Activated naive CD8-positive, alpha-beta T cell (primary cell): ENCODE data around the gene DGKA.

Experiments
- H3K27ac Mint-ChIP-seq: one replicate; pipeline ENCODE4 v1.8.0; 2021; ENCODE audit warnings: mixed read lengths
- H3K27me3 Mint-ChIP-seq: one replicate; pipeline ENCODE4 v1.8.0; 2021; ENCODE audit warnings: mixed read lengths
- H3K36me3 Mint-ChIP-seq: one replicate; pipeline ENCODE4 v1.8.0; 2021; ENCODE audit warnings: mixed read lengths
- H3K4me1 Mint-ChIP-seq: one replicate; pipeline ENCODE4 v1.8.0; 2021; ENCODE audit warnings: low read depth, mixed read lengths
- H3K4me3 Mint-ChIP-seq: one replicate; pipeline ENCODE4 v1.8.0; 2021; ENCODE audit warnings: mild to moderate bottlenecking, mixed read lengths
- H3K9me3 Mint-ChIP-seq: one replicate; pipeline ENCODE4 v1.8.0; 2021; ENCODE audit warnings: low read depth, mixed read lengths

DGKA gene

DNA sequence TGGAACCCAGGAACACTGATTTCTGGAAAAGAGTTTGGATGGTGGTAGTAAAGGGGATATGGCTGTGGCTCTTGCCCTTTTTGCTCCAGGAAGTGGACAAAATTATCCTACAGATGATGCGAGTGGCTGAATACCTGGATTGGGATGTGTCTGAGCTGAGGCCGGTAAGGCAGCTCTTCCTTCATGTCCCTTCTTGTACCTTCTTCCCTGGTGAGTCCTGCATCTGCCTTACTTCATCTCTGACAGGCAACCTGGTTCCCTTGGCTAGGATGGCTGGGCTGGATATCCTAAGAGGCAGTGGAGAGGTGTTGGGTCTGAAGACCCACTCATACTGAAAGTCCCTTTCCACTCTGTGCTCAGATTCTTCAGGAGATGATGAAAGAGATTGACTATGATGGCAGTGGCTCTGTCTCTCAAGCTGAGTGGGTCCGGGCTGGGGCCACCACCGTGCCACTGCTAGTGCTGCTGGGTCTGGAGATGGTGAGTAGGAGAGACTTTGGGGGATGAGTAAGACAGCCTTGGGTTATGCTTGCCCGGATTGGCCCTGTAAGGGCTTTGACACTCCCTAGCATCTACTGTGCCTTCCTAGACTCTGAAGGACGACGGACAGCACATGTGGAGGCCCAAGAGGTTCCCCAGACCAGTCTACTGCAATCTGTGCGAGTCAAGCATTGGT, 8.0 kb downstream of the DGKA start:
- Mint-ChIP-seq H3K4me3 (peak overlapping the region; percentile 54), H3K27ac (peak overlapping the region; percentile 89), H3K36me3 (peaks cover 13% of the 10 kb centered on the region), H3K27me3 (no peaks in the 10 kb centered on the region), H3K4me1 (peaks cover 85% of the 10 kb centered on the region), H3K9me3 (no peaks in the 10 kb centered on the region)

DNA sequence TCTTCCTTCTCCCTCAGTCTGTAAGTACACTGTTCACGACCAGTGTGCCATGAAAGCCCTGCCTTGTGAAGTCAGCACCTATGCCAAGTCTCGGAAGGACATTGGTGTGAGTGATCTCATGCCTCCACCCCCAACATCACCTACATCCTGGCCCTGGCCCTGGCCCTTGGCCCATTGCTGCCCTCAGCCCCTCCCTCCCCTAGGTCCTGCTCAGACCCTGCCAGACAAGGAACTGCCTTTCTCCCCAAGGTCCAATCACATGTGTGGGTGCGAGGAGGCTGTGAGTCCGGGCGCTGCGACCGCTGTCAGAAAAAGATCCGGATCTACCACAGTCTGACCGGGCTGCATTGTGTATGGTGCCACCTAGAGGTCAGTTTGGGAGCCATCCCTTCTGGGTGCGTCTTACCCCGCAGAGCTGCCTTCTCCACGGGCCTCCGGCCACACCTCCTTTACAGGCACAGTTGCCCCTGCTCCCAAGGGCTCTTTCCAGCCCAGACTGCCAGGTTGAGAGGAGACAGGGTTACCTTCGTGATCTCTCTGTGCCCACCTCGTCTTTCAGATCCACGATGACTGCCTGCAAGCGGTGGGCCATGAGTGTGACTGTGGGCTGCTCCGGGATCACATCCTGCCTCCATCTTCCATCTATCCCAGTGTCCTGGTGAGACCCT, 9.2 kb downstream of the DGKA start:
- Mint-ChIP-seq H3K27me3 (no peaks in the 10 kb centered on the region), H3K27ac (peak overlapping the region; percentile 89), H3K4me3 (peak overlapping the region; percentile 60), H3K4me1 (peaks cover 79% of the 10 kb centered on the region), H3K9me3 (no peaks in the 10 kb centered on the region), H3K36me3 (peaks cover 13% of the 10 kb centered on the region)

DNA sequence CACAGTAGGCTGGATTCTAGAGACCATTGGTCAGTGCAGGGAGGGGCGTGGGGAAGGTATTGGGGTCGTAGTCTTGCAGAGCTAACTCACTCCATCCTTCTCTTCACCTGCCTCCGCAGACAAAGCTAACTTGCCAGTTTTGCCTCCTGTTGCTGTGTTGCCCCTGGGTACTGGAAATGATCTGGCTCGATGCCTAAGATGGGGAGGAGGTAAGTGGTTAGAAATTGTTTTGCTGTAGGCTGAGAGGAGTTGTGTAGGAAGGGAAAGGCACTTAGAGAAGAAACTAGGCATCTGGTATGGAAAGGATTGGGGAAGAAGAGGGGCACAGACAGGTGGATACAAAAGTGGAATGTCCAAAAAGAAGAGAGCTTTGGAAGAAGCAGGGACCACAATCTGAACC, 11.1 kb downstream of the DGKA start:
- H3K4me1 Mint-ChIP-seq, result peaks cover 75% of the 10 kb centered on the region
- peak overlapping the region; percentile 84 for H3K27ac Mint-ChIP-seq
- no peaks in the 10 kb centered on the region for H3K27me3 Mint-ChIP-seq
- H3K4me3 Mint-ChIP-seq, result no peak overlapping the region
- peaks cover 14% of the 10 kb centered on the region for H3K36me3 Mint-ChIP-seq
- H3K9me3 Mint-ChIP-seq, result no peaks in the 10 kb centered on the region

DNA sequence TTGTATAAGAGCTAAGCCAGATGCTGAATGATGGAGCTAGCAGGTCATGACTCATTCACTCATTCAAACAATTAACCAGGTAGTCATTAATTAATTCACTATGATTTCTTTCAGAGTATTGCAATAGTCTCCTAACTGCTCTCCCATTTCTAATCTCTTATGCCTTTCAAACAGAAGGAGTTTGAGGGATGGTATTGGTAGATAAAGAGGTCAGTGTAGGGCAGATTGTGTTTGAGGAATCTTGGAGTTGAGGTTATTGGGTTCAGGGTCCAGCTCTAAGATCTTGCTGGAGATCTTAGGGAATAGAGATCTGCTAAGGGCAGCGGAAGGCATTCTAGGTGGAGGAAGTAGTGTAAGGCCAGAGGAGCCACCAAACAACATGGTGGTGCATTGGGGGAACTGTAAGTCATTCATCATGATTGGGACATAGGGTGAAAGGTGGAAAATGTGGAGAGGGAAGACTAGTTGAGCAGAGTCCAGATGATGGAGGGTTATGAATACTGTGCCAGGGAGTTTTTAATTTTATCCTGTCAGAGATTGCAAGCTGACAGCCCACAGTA, 11.7 kb downstream of the DGKA start:
- Mint-ChIP-seq H3K36me3 (peaks cover 17% of the 10 kb centered on the region), H3K9me3 (no peaks in the 10 kb centered on the region), H3K27me3 (no peaks in the 10 kb centered on the region), H3K4me3 (no peak overlapping the region), H3K4me1 (peaks cover 74% of the 10 kb centered on the region), H3K27ac (peak overlapping the region; percentile 84)

DNA sequence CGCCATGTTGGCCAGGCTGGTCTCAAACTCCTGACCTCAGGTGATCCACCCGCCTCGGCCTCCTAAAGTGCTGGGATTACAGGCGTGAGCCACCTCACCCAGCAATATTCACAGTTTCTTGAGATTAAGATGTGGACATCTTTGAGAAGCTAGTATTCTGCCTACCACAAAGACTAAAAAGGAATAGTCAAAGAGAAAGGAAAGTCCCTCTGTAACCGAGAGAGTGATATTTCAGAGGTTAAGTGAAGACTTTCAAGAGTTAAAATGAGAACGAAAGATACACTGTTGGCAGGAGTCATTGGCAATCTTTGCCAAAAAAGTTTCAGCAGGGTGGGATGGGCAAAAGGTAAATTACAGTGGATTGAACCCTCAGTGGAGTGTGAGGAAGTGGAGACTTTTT, 15.6 kb downstream of the DGKA start:
- Mint-ChIP-seq H3K4me1 (peaks cover 49% of the 10 kb centered on the region), H3K36me3 (peaks cover 14% of the 10 kb centered on the region), H3K27me3 (no peaks in the 10 kb centered on the region), H3K4me3 (no peak overlapping the region), H3K27ac (peak overlapping the region; percentile 91), H3K9me3 (no peaks in the 10 kb centered on the region)

DNA sequence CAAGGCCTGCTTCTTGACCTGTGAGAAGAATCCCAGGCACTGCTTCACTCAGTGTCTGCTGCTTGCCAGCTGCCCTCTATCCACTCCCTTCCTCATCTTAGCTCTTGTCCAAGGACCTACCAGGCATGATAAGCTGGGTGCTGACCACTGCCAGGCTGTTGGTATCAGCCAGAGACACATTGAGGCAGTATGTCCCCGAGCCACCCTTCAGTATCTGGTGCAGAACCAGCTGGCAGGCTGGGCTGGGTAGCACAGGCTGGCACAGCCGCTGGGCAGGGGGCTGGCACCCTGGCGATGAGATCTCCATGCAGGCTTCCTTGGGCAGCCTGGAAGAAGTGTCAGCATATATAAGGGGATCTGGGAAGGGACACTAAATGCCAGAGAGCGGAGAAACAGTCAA, 24.4 kb downstream of the DGKA start:
- peak overlapping the region; percentile 64 for H3K27ac Mint-ChIP-seq
- H3K27me3 Mint-ChIP-seq, result no peaks in the 10 kb centered on the region
- H3K4me3 Mint-ChIP-seq, result no peak overlapping the region
- no peaks in the 10 kb centered on the region for H3K36me3 Mint-ChIP-seq
- H3K4me1 Mint-ChIP-seq, result peaks cover 18% of the 10 kb centered on the region
- no peaks in the 10 kb centered on the region for H3K9me3 Mint-ChIP-seq

DNA sequence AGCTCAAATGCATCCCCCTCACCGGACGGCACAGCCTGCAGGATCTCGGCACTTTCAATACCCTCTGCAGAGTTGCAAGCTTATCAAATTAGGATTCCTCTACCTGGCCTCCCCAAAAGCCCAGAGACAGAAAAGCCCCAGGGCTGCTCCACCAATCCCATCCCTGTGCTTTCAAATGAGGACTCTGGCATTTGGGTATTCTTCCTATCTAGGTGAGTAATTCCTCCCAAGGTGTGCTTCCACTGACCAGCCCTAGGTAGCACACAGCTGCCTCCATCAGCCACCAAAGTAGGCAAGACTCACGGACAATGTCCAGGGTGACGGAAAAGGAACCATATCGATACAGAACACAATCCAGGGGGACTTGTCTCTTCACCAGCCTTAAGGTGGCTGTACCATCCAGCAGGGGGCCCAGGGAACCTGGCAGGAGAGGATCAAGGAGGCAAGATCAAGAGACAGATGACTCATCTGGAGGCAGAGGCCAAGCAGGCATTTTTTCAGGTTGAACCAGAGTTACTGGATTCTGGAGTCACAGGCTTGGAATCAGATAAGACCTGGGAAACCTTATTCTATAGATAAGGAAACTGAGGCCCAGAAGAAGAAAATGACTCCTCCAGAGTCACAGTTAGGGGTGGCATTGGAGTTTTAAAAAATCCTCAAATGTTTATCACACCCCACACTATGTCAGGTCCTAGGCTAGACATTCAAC, 25.0 kb downstream of the DGKA start:
- Mint-ChIP-seq H3K27me3 (no peaks in the 10 kb centered on the region), H3K4me3 (no peak overlapping the region), H3K36me3 (no peaks in the 10 kb centered on the region), H3K4me1 (peaks cover 18% of the 10 kb centered on the region), H3K27ac (peak overlapping the region; percentile 64), H3K9me3 (no peaks in the 10 kb centered on the region)

DNA sequence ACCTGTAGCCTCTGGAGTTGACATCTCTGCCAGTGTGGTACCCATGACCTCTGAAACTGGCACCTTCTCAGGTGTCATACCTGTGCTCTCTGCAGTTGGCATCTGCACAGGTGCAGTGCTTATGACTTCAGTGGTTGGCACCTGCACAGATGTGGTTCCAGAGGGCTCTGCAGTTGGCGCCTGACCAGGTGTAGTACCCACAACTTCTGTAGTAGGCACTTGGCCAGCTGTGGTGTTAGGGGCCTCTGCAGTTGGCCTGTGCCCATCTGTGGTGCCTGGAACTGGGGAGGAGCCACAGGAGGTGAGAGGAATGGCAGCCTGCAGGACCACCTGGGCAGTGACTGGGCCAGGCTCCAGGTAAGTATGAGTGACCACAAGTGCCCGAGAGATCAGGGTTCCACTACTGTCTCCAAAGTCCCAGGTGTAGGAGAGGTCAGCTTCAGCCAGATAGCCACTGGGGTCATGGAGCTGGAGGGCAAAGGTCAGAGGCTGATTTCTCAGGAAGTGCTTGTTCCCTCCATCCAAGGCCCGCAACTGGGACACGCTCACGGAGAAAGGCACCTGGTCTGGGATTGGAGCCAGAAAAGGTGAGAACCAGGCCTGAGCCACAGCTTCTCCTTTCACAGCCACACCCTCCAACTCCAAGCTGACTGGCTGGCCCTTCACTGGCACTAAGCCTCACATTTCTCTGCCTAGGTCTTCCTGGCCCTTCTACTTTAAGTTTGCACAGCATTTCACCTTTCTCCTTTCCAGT, 26.3 kb downstream of the DGKA start:
- Mint-ChIP-seq H3K27me3 (no peaks in the 10 kb centered on the region), H3K9me3 (no peaks in the 10 kb centered on the region), H3K4me3 (no peak overlapping the region), H3K27ac (peak overlapping the region; percentile 83), H3K4me1 (peaks cover 16% of the 10 kb centered on the region), H3K36me3 (no peaks in the 10 kb centered on the region)

DNA sequence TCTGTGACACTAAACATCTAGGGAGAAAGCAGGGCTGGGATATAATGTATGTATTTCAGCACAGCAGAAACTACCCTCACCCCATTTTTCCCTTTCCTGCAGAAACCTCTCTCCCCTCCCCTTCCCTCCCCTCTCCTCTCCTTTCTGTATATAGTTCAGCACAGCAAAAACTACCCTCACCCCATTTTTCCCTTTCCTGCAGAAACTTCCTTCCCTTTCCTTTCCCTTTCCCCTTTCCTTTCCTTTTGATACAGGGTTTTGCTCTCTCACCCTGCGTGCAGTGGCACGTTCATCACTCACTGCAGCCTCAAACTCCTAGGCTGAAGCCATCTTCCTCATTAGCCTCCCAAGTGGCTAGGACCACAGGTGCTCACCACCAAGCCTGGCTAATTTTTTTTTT, 32.8 kb downstream of the DGKA start:
- Mint-ChIP-seq H3K9me3 (no peaks in the 10 kb centered on the region), H3K4me1 (peaks cover 29% of the 10 kb centered on the region), H3K4me3 (no peak overlapping the region), H3K27me3 (no peaks in the 10 kb centered on the region), H3K27ac (no peak overlapping the region), H3K36me3 (peaks cover 4% of the 10 kb centered on the region)

DNA sequence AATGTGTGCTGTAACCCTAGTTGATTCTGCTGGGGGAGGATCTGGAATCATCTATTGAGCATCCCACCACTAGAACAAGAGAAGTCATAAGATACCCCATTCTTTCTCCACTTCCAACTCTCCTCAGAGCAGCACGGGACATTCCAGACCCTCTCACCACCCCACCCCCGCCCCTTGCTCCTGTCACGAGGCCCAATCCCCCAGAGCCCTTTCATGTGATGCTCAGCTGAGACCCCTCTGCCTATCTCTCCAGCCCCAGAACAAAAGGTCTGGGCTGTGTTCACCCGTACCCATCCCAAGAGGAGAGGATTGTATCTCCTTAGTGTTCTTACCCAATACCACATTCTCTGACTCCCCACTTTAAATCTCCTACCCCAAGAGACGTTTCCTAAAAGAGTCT, 34.3 kb downstream of the DGKA start:
- Mint-ChIP-seq H3K27ac (peak overlapping the region; percentile 41), H3K4me1 (peaks cover 29% of the 10 kb centered on the region), H3K27me3 (no peaks in the 10 kb centered on the region), H3K36me3 (peaks cover 5% of the 10 kb centered on the region), H3K4me3 (no peak overlapping the region), H3K9me3 (no peaks in the 10 kb centered on the region)

DNA sequence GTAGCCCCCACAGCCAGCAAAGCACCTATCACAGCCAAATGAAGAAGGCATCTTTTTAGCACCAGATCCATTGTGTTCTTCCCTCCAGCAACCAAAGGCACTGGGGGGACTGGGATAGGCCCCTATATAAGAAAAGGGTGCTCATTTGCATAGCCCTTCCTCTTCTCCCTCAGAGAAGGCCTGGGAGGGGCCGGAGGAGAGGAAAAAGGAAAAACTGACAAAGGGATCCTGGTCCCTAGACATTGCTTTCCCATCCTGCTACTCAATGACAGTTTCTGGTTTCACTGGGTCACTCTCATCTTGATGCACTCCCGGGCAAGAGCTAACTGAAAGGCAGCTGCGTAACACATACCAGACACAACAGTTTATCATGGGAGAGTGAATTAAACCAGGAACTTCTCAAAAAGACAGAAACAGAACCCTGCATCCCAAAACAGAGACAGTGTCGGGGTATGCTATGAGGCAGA, 35.0 kb downstream of the DGKA start, which contains the start of gene PMEL:
TSS of gene PMEL (minus strand) at position 102 of the 467 bp plus-strand sequence. CDS start at position 71, 31 bp downstream.
- Mint-ChIP-seq H3K4me3 (peak within 1 kb of the TSS; percentile 96), H3K27ac (peak within 1 kb of the TSS; percentile 88), H3K4me1 (peaks cover 29% of the 10 kb centered on the region), H3K36me3 (peaks cover 7% of the 10 kb centered on the region), H3K27me3 (no peaks in the 10 kb centered on the region), H3K9me3 (no peaks in the 10 kb centered on the region)

DNA sequence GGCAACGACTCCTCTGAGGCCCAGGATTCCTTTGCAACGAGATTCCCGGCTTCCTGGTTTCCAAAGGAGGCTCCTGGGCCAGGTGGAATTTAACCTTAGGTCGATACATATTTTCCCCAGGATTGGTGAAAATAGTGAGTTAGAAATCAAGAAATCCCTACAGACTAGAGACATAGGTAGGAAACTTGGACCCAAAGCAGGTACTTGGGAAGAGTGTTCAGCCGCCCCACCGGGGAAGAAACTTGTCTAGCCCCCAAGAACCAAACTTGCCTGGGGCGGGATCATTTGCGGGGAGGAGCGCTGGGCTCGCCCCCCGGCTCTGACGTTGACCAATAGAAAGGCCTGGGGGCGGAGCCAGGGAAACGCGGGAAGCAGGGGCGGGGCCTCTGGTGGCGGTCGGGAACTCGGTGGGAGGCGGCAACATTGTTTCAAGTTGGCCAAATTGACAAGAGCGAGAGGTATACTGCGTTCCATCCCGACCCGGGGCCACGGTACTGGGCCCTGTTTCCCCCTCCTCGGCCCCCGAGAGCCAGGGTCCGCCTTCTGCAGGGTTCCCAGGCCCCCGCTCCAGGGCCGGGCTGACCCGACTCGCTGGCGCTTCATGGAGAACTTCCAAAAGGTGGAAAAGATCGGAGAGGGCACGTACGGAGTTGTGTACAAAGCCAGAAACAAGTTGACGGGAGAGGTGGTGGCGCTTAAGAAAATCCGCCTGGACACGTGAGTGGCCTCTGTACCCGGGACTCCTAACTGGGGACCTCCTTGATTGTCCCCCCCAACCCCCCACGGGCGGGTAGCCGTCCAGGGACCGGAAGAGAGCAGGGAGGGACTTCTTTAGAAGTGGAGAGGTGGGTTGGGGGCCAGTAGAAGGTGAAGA, 35.7 kb downstream of the DGKA start, which contains the start of gene CDK2:
TSS of gene CDK2 (plus strand) at position 423 of the 874 bp plus-strand sequence. CDS start at position 602, 179 bp downstream.
- Mint-ChIP-seq H3K27me3 (no peaks in the 10 kb centered on the region), H3K36me3 (peaks cover 7% of the 10 kb centered on the region), H3K4me1 (peaks cover 29% of the 10 kb centered on the region), H3K27ac (peak within 1 kb of the TSS; percentile 88), H3K4me3 (peak within 1 kb of the TSS; percentile 96), H3K9me3 (no peaks in the 10 kb centered on the region)

DNA sequence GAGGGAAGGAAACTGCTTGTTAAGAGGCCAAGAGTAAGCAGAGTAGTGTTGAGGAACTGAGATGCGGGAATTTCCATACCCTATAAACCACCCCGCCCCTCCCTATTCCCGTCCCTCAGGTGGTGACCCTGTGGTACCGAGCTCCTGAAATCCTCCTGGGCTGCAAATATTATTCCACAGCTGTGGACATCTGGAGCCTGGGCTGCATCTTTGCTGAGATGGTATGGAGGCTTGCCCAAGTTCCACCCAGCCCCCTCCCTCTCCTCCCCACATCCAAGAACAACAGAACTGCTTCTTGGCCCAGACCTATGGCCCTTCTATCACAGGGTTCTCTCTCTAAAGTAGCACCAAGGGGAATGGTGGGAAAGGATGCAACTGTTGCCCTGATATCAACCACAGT, 38.4 kb downstream of the DGKA start:
- Mint-ChIP-seq H3K36me3 (peaks cover 7% of the 10 kb centered on the region), H3K27ac (no peak overlapping the region), H3K27me3 (no peaks in the 10 kb centered on the region), H3K9me3 (no peaks in the 10 kb centered on the region), H3K4me3 (no peak overlapping the region), H3K4me1 (peaks cover 29% of the 10 kb centered on the region)
